Rectal smooth muscle tissue (tissue), 1 donor: ENCODE data around the gene UNC45A.
"Not testable (repeated sequence)": the region's sequence is repeated elsewhere in the genome, so short reads cannot be mapped to it uniquely, and the experiment has no call there.

Experiments used
- H3K27ac ChIP-seq: one replicate; pipeline ENCODE4 v1.7.0; 2013; ENCODE audit warnings: low read depth, low read length, inconsistent platforms
- H3K27me3 ChIP-seq: one replicate; pipeline ENCODE4 v1.7.0; 2013; ENCODE audit warnings: low read length; ENCODE audit not compliant: control insufficient read depth, insufficient read depth
- H3K36me3 ChIP-seq: one replicate; pipeline ENCODE4 v1.7.0; 2013; ENCODE audit warnings: low read length; ENCODE audit not compliant: control insufficient read depth, insufficient read depth
- H3K4me1 ChIP-seq: one replicate; pipeline ENCODE4 v1.7.0; 2013; ENCODE audit warnings: low read length; ENCODE audit not compliant: control insufficient read depth, insufficient read depth
- H3K4me3 ChIP-seq: one replicate; pipeline ENCODE4 v1.7.0; 2013; ENCODE audit warnings: low read length
- H3K9ac ChIP-seq: one replicate; pipeline ENCODE4 v1.7.0; 2013; ENCODE audit warnings: low read length

The UNC45A gene

DNA sequence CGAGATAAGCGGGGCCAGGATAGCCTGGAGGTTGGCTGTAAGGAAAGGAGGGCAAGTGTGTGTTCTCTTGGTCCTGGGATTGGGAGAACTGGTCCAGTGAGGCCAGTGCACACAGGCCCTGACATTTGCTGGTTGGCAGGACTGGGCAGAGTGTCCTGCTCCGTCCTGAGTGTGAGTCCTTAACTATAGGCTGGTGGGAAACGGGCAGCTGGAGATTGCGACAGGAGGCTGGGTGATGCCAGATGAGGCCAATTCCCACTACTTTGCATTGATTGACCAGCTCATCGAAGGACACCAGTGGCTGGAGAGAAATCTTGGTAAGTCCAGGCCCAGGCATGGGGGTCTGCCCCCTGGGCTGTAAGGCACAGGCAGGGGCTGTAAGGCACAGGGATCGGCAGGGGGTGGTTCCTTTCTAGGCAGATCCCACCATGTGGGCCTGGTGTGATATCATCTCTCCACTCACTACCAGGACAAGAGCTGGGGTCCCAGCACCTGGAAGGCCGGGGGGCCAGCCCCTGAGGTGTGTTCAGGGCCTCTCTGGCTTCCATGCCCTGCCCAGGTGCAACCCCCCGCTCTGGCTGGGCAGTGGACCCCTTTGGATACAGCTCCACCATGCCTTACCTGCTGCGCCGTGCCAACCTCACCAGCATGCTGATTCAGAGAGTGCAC, 28.8 kb upstream of the UNC45A start:
- H3K36me3 ChIP-seq = peaks cover 46% of the 10 kb centered on the region
- no peak overlapping the region for H3K4me3 ChIP-seq
- peaks cover 9% of the 10 kb centered on the region for H3K4me1 ChIP-seq
- H3K27ac ChIP-seq = no peak overlapping the region
- H3K9ac ChIP-seq = no peak overlapping the region
- H3K27me3 ChIP-seq = no peaks in the 10 kb centered on the region

DNA sequence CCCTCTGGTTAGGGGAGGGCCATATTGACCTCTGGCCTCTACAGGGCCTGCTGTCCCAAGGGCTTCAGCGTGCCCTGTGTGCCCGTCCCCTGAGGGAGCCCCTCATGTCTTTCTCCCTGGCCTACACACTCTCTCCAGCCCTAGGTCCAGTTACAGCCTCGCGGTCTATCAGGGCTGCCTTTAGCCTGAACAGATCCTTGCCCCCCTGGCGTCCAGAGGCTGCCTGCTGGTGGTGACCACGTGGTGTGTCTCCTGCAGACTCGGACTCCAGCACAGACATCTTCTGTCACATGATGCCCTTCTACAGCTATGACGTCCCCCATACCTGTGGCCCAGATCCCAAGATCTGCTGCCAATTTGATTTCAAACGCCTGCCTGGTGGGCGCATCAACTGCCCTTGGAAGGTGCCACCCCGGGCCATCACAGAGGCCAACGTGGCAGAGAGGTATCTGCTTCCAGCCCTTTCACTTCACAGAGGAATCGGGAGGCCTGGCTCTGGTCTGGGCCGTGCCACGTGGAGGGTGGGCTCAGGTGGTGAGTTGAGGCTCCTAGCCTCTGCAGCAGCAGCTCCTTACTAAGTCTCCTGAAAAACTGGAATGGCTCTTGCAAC, 27.9 kb upstream of the UNC45A start:
- H3K27me3 ChIP-seq = no peaks in the 10 kb centered on the region
- no peak overlapping the region for H3K27ac ChIP-seq
- H3K36me3 ChIP-seq = peaks cover 54% of the 10 kb centered on the region
- no peak overlapping the region for H3K9ac ChIP-seq
- peaks cover 6% of the 10 kb centered on the region for H3K4me1 ChIP-seq
- no peak overlapping the region for H3K4me3 ChIP-seq

GRCh38 chr15:90907838-90908507, 27.1 kb upstream of the UNC45A start:
- Histone ChIP-seq H3K9ac (no peak overlapping the region), H3K4me1 (peaks cover 6% of the 10 kb centered on the region)

GRCh38 chr15:90909449-90909848, 25.6 kb upstream of the UNC45A start:
- H3K27ac ChIP-seq, H3K4me3 ChIP-seq, H3K27me3 ChIP-seq, H3K9ac ChIP-seq, H3K4me1 ChIP-seq: not testable (repeated sequence)
- H3K36me3 ChIP-seq = peaks cover 72% of the 10 kb centered on the region

More at GRCh38 chr15:90907838-90908507, 27.1 kb upstream of the UNC45A start:
- no peaks in the 10 kb centered on the region for H3K27me3 ChIP-seq
- H3K27ac ChIP-seq = no peak overlapping the region
- H3K4me3 ChIP-seq = no peak overlapping the region
- H3K36me3 ChIP-seq = peaks cover 62% of the 10 kb centered on the region

- Histone ChIP-seq H3K27ac (no peak overlapping the region), H3K27me3 (no peaks in the 10 kb centered on the region), H3K9ac (no peak overlapping the region), H3K4me3 (no peak overlapping the region), H3K36me3 (peaks cover 71% of the 10 kb centered on the region), H3K4me1 (no peaks in the 10 kb centered on the region)
Measured at GRCh38 chr15:90909976-90910375, 25.1 kb upstream of the UNC45A start.

- H3K4me1 ChIP-seq = no peaks in the 10 kb centered on the region
- no peak overlapping the region for H3K4me3 ChIP-seq
- no peak overlapping the region for H3K27ac ChIP-seq
- H3K36me3 ChIP-seq = peaks cover 68% of the 10 kb centered on the region
- no peak overlapping the region for H3K9ac ChIP-seq
- no peaks in the 10 kb centered on the region for H3K27me3 ChIP-seq
Measured at GRCh38 chr15:90910441-90911301, 24.4 kb upstream of the UNC45A start.

DNA sequence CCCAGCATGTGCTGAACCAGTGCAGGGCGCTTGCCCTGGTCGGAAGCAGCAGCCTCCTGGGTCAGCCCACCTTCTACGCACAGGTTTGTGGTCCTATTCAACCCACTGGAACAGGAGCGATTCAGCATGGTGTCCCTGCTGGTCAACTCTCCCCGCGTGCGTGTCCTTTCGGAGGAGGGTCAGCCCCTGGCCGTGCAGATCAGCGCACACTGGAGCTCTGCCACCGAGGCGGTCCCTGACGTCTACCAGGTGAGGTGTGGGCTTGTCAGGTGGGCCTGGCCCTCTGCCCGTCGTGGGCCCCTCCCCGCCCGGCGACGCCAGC, 23.8 kb upstream of the UNC45A start:
- H3K4me1 ChIP-seq = no peaks in the 10 kb centered on the region
- no peak overlapping the region for H3K27ac ChIP-seq
- no peak overlapping the region for H3K9ac ChIP-seq
- H3K36me3 ChIP-seq = peaks cover 67% of the 10 kb centered on the region
- no peaks in the 10 kb centered on the region for H3K27me3 ChIP-seq
- H3K4me3 ChIP-seq = no peak overlapping the region

DNA sequence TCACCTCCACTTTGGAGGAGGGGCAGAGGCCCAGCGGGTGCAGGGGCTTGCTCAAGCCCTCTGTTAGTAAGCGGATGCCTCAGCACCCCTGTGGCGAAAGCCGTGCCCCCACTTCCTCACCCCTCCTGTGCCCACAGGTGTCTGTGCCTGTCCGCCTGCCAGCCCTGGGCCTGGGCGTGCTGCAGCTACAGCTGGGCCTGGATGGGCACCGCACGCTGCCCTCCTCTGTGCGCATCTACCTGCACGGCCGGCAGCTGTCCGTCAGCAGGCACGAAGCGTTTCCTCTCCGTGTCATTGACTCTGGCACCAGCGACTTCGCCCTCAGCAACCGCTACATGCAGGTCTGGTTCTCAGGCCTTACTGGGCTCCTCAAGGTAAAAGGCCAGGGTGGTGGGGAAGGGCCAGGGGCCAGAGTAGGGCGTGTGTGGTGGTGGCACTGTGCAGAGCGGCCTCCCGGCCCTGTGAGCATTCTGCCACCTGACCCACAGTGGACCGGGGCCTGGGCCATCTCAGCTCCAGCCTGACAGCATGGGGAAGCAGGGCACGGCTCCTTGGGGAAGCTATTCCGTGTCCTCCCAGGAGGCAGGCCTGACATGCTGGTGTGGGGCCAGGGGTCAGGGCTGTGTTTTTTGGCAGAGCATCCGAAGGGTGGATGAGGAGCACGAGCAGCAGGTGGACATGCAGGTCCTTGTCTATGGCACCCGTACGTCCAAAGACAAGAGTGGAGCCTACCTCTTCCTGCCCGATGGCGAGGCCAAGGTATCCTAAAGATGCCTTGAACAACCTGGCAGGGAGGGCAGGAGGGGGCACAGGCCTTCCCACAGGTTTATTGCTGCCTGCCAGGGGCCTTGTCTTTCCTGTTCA, 22.9 kb upstream of the UNC45A start:
- Histone ChIP-seq H3K27ac (no peak overlapping the region), H3K27me3 (no peaks in the 10 kb centered on the region), H3K4me1 (no peaks in the 10 kb centered on the region), H3K36me3 (peaks cover 67% of the 10 kb centered on the region), H3K9ac (no peak overlapping the region), H3K4me3 (no peak overlapping the region)

- no peak overlapping the region for H3K4me3 ChIP-seq
- peaks cover 65% of the 10 kb centered on the region for H3K36me3 ChIP-seq
- no peaks in the 10 kb centered on the region for H3K27me3 ChIP-seq
- H3K4me1 ChIP-seq = no peaks in the 10 kb centered on the region
- H3K27ac ChIP-seq = no peak overlapping the region
- H3K9ac ChIP-seq = no peak overlapping the region
Measured at GRCh38 chr15:90912770-90913075, 22.4 kb upstream of the UNC45A start.

DNA sequence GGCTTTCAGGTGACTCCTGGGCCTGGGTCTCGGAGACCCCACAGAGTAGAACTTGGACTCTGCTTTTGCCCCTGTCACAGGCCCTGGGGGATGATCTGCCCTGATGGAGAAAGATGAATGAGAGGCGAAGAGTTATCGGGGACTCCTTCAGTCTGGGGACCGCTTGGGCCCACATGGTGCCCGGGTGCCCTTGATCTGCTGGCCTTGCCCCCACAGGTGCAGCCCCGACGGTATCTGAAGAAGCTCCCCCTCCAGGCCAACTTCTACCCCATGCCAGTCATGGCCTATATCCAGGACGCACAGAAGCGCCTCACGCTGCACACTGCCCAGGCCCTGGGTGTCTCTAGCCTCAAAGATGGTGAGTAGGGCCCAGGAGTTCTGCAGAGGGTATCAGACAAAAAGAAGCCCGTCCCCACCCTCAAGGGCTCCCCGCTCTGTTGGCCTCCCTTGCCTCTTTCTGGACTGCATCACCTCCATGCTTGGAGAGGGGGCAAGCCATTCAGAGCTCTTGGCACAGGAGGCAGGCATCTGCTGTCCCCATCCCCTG, 21.6 kb upstream of the UNC45A start:
- Histone ChIP-seq H3K27me3 (no peaks in the 10 kb centered on the region), H3K4me3 (no peak overlapping the region), H3K4me1 (no peaks in the 10 kb centered on the region), H3K27ac (no peak overlapping the region), H3K36me3 (peaks cover 68% of the 10 kb centered on the region), H3K9ac (no peak overlapping the region)

DNA sequence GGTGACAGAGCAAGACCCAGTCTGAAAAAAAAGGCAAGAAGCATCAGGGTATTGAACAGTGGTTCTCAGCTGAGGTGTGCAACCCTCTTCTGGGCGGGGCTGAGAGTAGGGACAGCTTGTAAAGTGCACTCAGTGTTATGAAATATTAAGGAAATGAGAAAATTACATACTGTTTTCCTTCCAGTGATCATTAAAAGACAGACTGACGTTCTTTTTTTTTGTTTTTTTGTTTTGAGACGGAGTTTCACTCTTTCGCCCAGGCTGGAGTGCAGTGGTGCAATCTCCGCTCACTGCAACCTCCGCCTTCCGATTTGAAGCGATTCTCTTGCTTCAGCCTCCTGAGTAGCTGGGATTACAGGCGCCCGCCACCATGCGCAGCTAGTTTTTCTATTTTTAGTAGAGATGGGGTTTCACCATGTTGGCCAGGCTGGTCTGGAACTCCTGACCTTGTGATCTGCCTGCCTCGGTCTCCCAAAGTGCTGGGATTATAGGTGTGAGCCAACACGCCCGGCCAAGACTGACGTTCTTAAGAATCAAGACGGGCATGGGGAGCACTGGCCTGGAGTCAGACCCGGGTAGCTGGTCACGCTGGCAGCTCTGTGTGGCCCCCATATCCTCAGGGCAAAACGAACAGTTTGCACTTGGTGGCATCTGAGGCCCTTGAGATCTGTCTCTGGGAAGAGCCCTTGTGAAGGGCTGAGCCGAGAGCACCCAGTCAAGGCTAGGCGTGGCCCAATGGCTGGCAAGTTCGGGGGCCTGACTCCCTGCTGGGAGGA, 20.6 kb upstream of the UNC45A start:
- no peak overlapping the region for H3K27ac ChIP-seq
- no peak overlapping the region for H3K9ac ChIP-seq
- peaks cover 74% of the 10 kb centered on the region for H3K36me3 ChIP-seq
- H3K4me3 ChIP-seq = no peak overlapping the region
- no peaks in the 10 kb centered on the region for H3K27me3 ChIP-seq
- H3K4me1 ChIP-seq = no peaks in the 10 kb centered on the region
